Panc1 (cell line): ENCODE results near the gene GSTA5.
"Not testable (repeated sequence)": the region's sequence is repeated elsewhere in the genome, so short reads cannot be mapped to it uniquely, and the experiment has no call there.

Experiments used
- CTCF ChIP-seq: fragments of 450-650 bp; IDR thresholded peaks from 2 replicates; pipeline ENCODE4 v1.5.1; 2017; ENCODE audit warnings: mild to moderate bottlenecking
- POLR2AphosphoS5 ChIP-seq: IDR thresholded peaks from 2 replicates; pipeline ENCODE4 v1.6.1; 2012; ENCODE audit warnings: mild to moderate bottlenecking, low read depth, low read length, moderate library complexity
- REST ChIP-seq, 2 experiments: IDR thresholded peaks; 2 replicates each; pipeline ENCODE4 v1.6.1; 2011 to 2012; ENCODE audit warnings: low read depth in 2 of 2, control low read depth in 1 of 2, low read length in 1 of 2, mild to moderate bottlenecking in 1 of 2, moderate library complexity in 1 of 2; ENCODE audit not compliant: insufficient read depth in 1 of 2
- SIN3A ChIP-seq: IDR thresholded peaks from 2 replicates; pipeline ENCODE4 v1.6.1; 2012; ENCODE audit warnings: low read depth, mild to moderate bottlenecking, low read length, moderate library complexity, borderline replicate concordance; ENCODE audit not compliant: insufficient read depth
- TCF7L2 ChIP-seq: IDR thresholded peaks from 2 replicates; pipeline ENCODE4 v1.6.1; 2011; ENCODE audit warnings: mild to moderate bottlenecking, low read depth, low read length, inconsistent platforms

- not testable (repeated sequence) for TF ChIP-seq CTCF; REST (IDR thresholded peaks at IDR 0.05; ENCODE audit: insufficient read depth in 1 of 2, low read depth in 2 of 2, low read length in 1 of 2); POLR2AphosphoS5; SIN3A; TCF7L2
Observed at GRCh38 chr6:52803668-52804255, 36.9 kb downstream of the GSTA5 start, which contains the start of gene GSTA1.
